ELF-1 (cell line): Measurements from ENCODE around the gene SH3BGRL3.
"Not testable (repeated sequence)": the region's sequence is repeated elsewhere in the genome, so short reads cannot be mapped to it uniquely, and the experiment has no call there.

ENCODE experiments used
- DNase-seq: peaks from one replicate; pipeline ENCODE4 v3.0.0-alpha.2; 2016; ENCODE audit warnings: low read depth, low spot score

Gene SH3BGRL3

GRCh38 chr1:26290882-26291261, 11.0 kb downstream of the SH3BGRL3 start:
- DNase-seq, result peak; percentile 68

GRCh38 chr1:26291433-26291832, 11.5 kb downstream of the SH3BGRL3 start:
- no peak for DNase-seq

GRCh38 chr1:26291939-26292338, 12.1 kb downstream of the SH3BGRL3 start:
- DNase-seq, result no peak

GRCh38 chr1:26292735-26293134, 12.8 kb downstream of the SH3BGRL3 start:
- not testable (repeated sequence) for DNase-seq

GRCh38 chr1:26293911-26294463, 14.1 kb downstream of the SH3BGRL3 start:
- DNase-seq, result no peak

GRCh38 chr1:26295194-26296138, 15.6 kb downstream of the SH3BGRL3 start:
- no peak for DNase-seq

GRCh38 chr1:26296340-26297056, 16.6 kb downstream of the SH3BGRL3 start:
- DNase-seq, result no peak

GRCh38 chr1:26297057-26297790, 17.3 kb downstream of the SH3BGRL3 start:
- DNase-seq, result no peak

- DNase-seq, result no peak
Measured at GRCh38 chr1:26297791-26298124, 17.9 kb downstream of the SH3BGRL3 start.

- no peak for DNase-seq
Measured at GRCh38 chr1:26300578-26301275, 20.8 kb downstream of the SH3BGRL3 start.

GRCh38 chr1:26302733-26303405, 23.0 kb downstream of the SH3BGRL3 start:
- DNase-seq, result peak; percentile 67

- no peak for DNase-seq
Measured at GRCh38 chr1:26305667-26306289, 25.9 kb downstream of the SH3BGRL3 start.

GRCh38 chr1:26306290-26307229, 26.7 kb downstream of the SH3BGRL3 start, which contains the start of gene UBXN11:
Gene UBXN11, minus strand, starts transcription at chr1:26306636. Its CDS starts 3,753 bp downstream, at chr1:26302883.
- peak; percentile 97 for DNase-seq

GRCh38 chr1:26307363-26307781, 27.5 kb downstream of the SH3BGRL3 start:
- no peak for DNase-seq

GRCh38 chr1:26307966-26308899, 28.3 kb downstream of the SH3BGRL3 start:
- not testable (repeated sequence) for DNase-seq

GRCh38 chr1:26314501-26314900, 34.6 kb downstream of the SH3BGRL3 start:
- DNase-seq, result no peak
